B cell (primary cell): Measurements from ENCODE around the gene EIF3B. TPM values are rescaled to one million over a fixed set of nuclear protein-coding genes. Genes with fewer than 3 reads are reported as not detected.
"Not testable (repeated sequence)": the region's sequence is repeated elsewhere in the genome, so short reads cannot be mapped to it uniquely, and the experiment has no call there.

Experiments used
- ATAC-seq: fragments of 200-7000 bp; cut with Tn5 transposase; one replicate; pipeline ENCODE4 v1.10.0; 2021; ENCODE audit warnings: low read depth, mild to moderate bottlenecking, moderate number of reproducible peaks, moderate library complexity
- CTCF ChIA-PET: fragments of 350-600 bp; sonication (Branson Sonifier 250); formaldehyde crosslinking; loops from one replicate; lab custom pipeline; 2021; ENCODE audit warnings: antibody characterized with exemption, inconsistent platforms; lab: Charles Lee
- POLR2A ChIA-PET: fragments of 350-600 bp; sonication (Branson Sonifier 250); formaldehyde crosslinking; loops from one replicate; lab custom pipeline; 2021; ENCODE audit warnings: antibody characterized with exemption; lab: Charles Lee
- DNase-seq: peaks from one replicate; pipeline ENCODE4 v3.0.0; 2013
- H2AFZ ChIP-seq: 2 replicates; pipeline ENCODE4 v1.6.1; 2012; ENCODE audit warnings: mild to moderate bottlenecking, low read depth, low read length; ENCODE audit not compliant: insufficient read depth, poor library complexity, severe bottlenecking
- H3K27ac ChIP-seq, 2 donors: 1 replicate in 1 of 2; 2 replicates in 1 of 2; pipeline ENCODE4 v1.5.1; 2012 to 2013; ENCODE audit warnings: low read length in 2 of 2, mild to moderate bottlenecking in 2 of 2, moderate library complexity in 1 of 2
- H3K27me3 ChIP-seq, 4 experiments: fragments of 200-600 bp in 1 of 4; sonication (generic) in 1 of 4; replicated peaks in 1 of 4; 1 replicate in 2 of 4; 2 replicates in 2 of 4; pipeline versions ENCODE4 v1.6.1 to v1.7.0; 2013 to 2016; ENCODE audit warnings: low read length in 3 of 4, mild to moderate bottlenecking in 2 of 4, mixed read lengths in 1 of 4, moderate library complexity in 1 of 4; ENCODE audit not compliant: insufficient read depth in 4 of 4, control insufficient read depth in 3 of 4; ENCODE audit errors: control extremely low read depth in 1 of 4
- H3K36me3 ChIP-seq, 2 experiments: replicated peaks in 1 of 2; 1 replicate in 1 of 2; 2 replicates in 1 of 2; pipeline versions ENCODE4 v1.6.1 to v1.7.1; 2013; ENCODE audit warnings: low read length in 1 of 2; ENCODE audit not compliant: insufficient read depth in 2 of 2, control insufficient read depth in 1 of 2; ENCODE audit errors: control extremely low read depth in 1 of 2, extremely low read depth in 1 of 2
- H3K4me1 ChIP-seq, 2 donors: fragments of 200-600 bp in 1 of 2; sonication (generic) in 1 of 2; 1 replicate in 1 of 2; 2 replicates in 1 of 2; pipeline versions ENCODE4 v1.5.1 to v1.6.1; 2013 to 2017; ENCODE audit warnings: low read length in 2 of 2; ENCODE audit not compliant: control insufficient read depth in 2 of 2, insufficient read depth in 2 of 2
- H3K4me2 ChIP-seq: replicated peaks from 2 replicates; pipeline ENCODE3; 2012; ENCODE audit warnings: mild to moderate bottlenecking, low read depth, low read length; ENCODE audit not compliant: poor library complexity, severe bottlenecking
- H3K4me3 ChIP-seq, 5 experiments: fragments of 200-600 bp in 1 of 5; sonication (generic) in 1 of 5; 1 replicate in 3 of 5; 2 replicates in 2 of 5; pipeline versions ENCODE4 v1.5.1 to v1.7.0; 2011 to 2016; ENCODE audit warnings: low read length in 4 of 5, mild to moderate bottlenecking in 4 of 5, low read depth in 2 of 5, control low read depth in 1 of 5, moderate library complexity in 1 of 5; ENCODE audit not compliant: insufficient read depth in 1 of 5; ENCODE audit errors: control extremely low read depth in 1 of 5, extremely low read depth in 1 of 5
- H3K79me2 ChIP-seq: fragments of 200-600 bp; sonication (generic); one replicate; pipeline ENCODE4 v1.6.0; 2016; ENCODE audit warnings: low read length; ENCODE audit not compliant: control insufficient read depth, insufficient read depth
- H3K9ac ChIP-seq: fragments of 200-600 bp; sonication (generic); 2 replicates; pipeline ENCODE4 v1.6.1; 2017; ENCODE audit warnings: mild to moderate bottlenecking, low read length, moderate library complexity
- H3K9me3 ChIP-seq, 3 donors: one replicate each; pipeline versions ENCODE4 v1.6.1 to v1.7.1; 2013; ENCODE audit warnings: low read length in 2 of 3; ENCODE audit not compliant: control insufficient read depth in 2 of 3, insufficient read depth in 1 of 3; ENCODE audit errors: control extremely low read depth in 1 of 3
- H4K20me1 ChIP-seq: 2 replicates; pipeline ENCODE4 v1.6.0; 2012; ENCODE audit warnings: mild to moderate bottlenecking, low read length; ENCODE audit not compliant: insufficient read depth, control insufficient read depth, poor library complexity, severe bottlenecking
- H3K27ac Mint-ChIP-seq: one replicate; pipeline ENCODE4 v1.8.0; 2021; ENCODE audit warnings: mixed read lengths
- H3K27me3 Mint-ChIP-seq: one replicate; pipeline ENCODE4 v1.8.0; 2021; ENCODE audit warnings: mixed read lengths
- H3K4me1 Mint-ChIP-seq: one replicate; pipeline ENCODE4 v1.8.0; 2021; ENCODE audit warnings: mixed read lengths
- H3K4me3 Mint-ChIP-seq: one replicate; pipeline ENCODE4 v1.8.0; 2021; ENCODE audit warnings: mixed read lengths
- H3K9me3 Mint-ChIP-seq: one replicate; pipeline ENCODE4 v1.8.0; 2022; ENCODE audit warnings: mixed read lengths; ENCODE audit not compliant: insufficient read depth
- CTCF ChIP-seq: fragments of 200-600 bp; IDR thresholded peaks from one replicate; pipeline ENCODE4 v1.8.0; 2022; ENCODE audit warnings: antibody characterized with exemption, mild to moderate bottlenecking
- EZH2 ChIP-seq: IDR thresholded peaks from 2 replicates; pipeline ENCODE4 v1.6.1; 2012; ENCODE audit warnings: borderline replicate concordance, low read depth, mild to moderate bottlenecking, moderate library complexity, low read length; ENCODE audit not compliant: insufficient read depth, poor library complexity, severe bottlenecking
- WGBS: methylation state at CpG from one replicate; pipeline ENCODE4 v1.1.5; 2013; ENCODE audit warnings: missing lambda C conversion rate; ENCODE audit not compliant: insufficient coverage; 5-methylcytosine and 5-hydroxymethylcytosine counted together
- intact Hi-C: fragments of 100-400 bp; cut with micrococcal nuclease; formaldehyde crosslinking; loops from one replicate; pipeline ENCODE4 v1.10.0; 2022
- polyA plus RNA-seq: library from polyadenylated mRNA; depleted of rRNA; stranded (reverse); fragments of >200 nt; gene quantifications from 2 replicates; pipeline ENCODE4 v1.2.3, GENCODE V29; 2012
- total RNA-seq, 2 donors: library from RNA; stranded (reverse); fragments of 120-200 nt in 1 of 2; gene quantifications; 1 replicate in 1 of 2; 2 replicates in 1 of 2; pipeline versions ENCODE4 v1.2.3 to v1.2.4, GENCODE V29; 2013 to 2022

EIF3B gene
- total and polyA plus RNA-seq, 2 donors (not counting 1 experiment from before 2014, with no cell fraction given), result 69.3 to 152 TPM

GRCh38 chr7:2376351-2377154 lies 21.9 kb downstream of the EIF3B start:
- H3K79me2 ChIP-seq, result peaks cover 57% of the 10 kb centered on the region

GRCh38 chr7:2377492-2377891 lies 22.9 kb downstream of the EIF3B start:
- H3K9ac ChIP-seq, ATAC-seq, H3K27me3 Mint-ChIP-seq, H3K27me3 ChIP-seq, H3K4me1 ChIP-seq, H3K4me3 Mint-ChIP-seq, CTCF ChIA-PET, H3K27ac ChIP-seq, H3K27ac Mint-ChIP-seq, POLR2A ChIA-PET, intact Hi-C loops, H3K9me3 Mint-ChIP-seq, DNase-seq, H3K4me1 Mint-ChIP-seq, H3K4me3 ChIP-seq, H2AFZ ChIP-seq, H3K9me3 ChIP-seq, H3K4me2 ChIP-seq: not testable (repeated sequence)
- WGBS, result no CpG with 5 or more reads among the region's 18 CpGs
- H4K20me1 ChIP-seq, result peaks cover 70% of the 10 kb centered on the region
- peaks cover 1 to 87% of the 10 kb centered on the region in 2 experiments for H3K36me3 ChIP-seq
- H3K79me2 ChIP-seq, result peaks cover 49% of the 10 kb centered on the region

More at GRCh38 chr7:2376351-2377154, 21.9 kb downstream of the EIF3B start:
- ChIA-PET CTCF (interaction anchor here (0.5 kb wide), 1 partner anchor 45 kb away, joined by 3 read pairs; no protein-coding TSS in a partner anchor), POLR2A (interaction anchor here (0.6 kb wide), 1 partner anchor 42 kb away, joined by 7 read pairs; no protein-coding TSS in a partner anchor)
- intact Hi-C loops, result no loop called here
- no peaks in the 10 kb centered on the region for H3K9me3 ChIP-seq
- no peaks in the 10 kb centered on the region for H3K9me3 Mint-ChIP-seq
- no peak overlapping the region for H3K9ac ChIP-seq
- H3K4me2 ChIP-seq, result no peak overlapping the region
- no peak overlapping the region for H3K27ac Mint-ChIP-seq
- H3K27ac ChIP-seq, result no peak overlapping the region
- peaks cover 1 to 91% of the 10 kb centered on the region in 2 experiments for H3K36me3 ChIP-seq
- no peaks in the 10 kb centered on the region for H3K27me3 Mint-ChIP-seq
- ATAC-seq, result no peak
- WGBS, result 97% methylated on average over 26 of the region's 27 CpGs
- DNase-seq, result no peak
- H3K4me1 ChIP-seq, result no peaks in the 10 kb centered on the region
- no peaks in the 10 kb centered on the region for H3K4me1 Mint-ChIP-seq
- no peak overlapping the region for H3K4me3 ChIP-seq
- no peak overlapping the region for H3K4me3 Mint-ChIP-seq
- H3K27me3 ChIP-seq, result no peaks in the 10 kb centered on the region
- no peak overlapping the region for H2AFZ ChIP-seq
- TF ChIP-seq CTCF (no peak), EZH2 (no peak)
- peaks cover 70% of the 10 kb centered on the region for H4K20me1 ChIP-seq

- H3K4me2 ChIP-seq, H3K9me3 Mint-ChIP-seq, H3K9ac ChIP-seq, POLR2A ChIA-PET, H3K27ac ChIP-seq, H2AFZ ChIP-seq, H3K27ac Mint-ChIP-seq, H3K9me3 ChIP-seq, ATAC-seq, CTCF ChIA-PET, H3K4me1 Mint-ChIP-seq, intact Hi-C loops, H3K27me3 ChIP-seq, H3K4me3 Mint-ChIP-seq, H3K27me3 Mint-ChIP-seq, H3K4me1 ChIP-seq, H3K4me3 ChIP-seq, DNase-seq: not testable (repeated sequence)
- Histone ChIP-seq H4K20me1 (peaks cover 68% of the 10 kb centered on the region), H3K79me2 (peaks cover 42% of the 10 kb centered on the region), H3K36me3 (peaks cover 1 to 83% of the 10 kb centered on the region in 2 experiments)
- WGBS, result 94% methylated on average over 11 of the region's 18 CpGs
Observed at GRCh38 chr7:2378125-2378524, 23.5 kb downstream of the EIF3B start.
